ENCODE measurements around the gene SERGEF.

Gene SERGEF

GRCh38 chr11:18014876-18015275 lies 2.0 kb upstream of the SERGEF start:
- DNase-seq (ENCODE audit: extremely low read depth, insufficient read length), result no peak
- no peak for TF ChIP-seq CTCF (IDR thresholded peaks at IDR 0.05; ENCODE audit: insufficient read depth, low read length, poor library complexity, severe bottlenecking)
- H3K4me3 ChIP-seq (replicated peaks; ENCODE audit: low read depth, low read length), result no peak overlapping the region

GRCh38 chr11:18013790-18014507 lies 1.1 kb upstream of the SERGEF start:
- Histone ChIP-seq H3K4me3 (replicated peaks; ENCODE audit: low read depth, low read length) (peak overlapping the region; percentile 81), H3K27me3 (replicated peaks; ENCODE audit: control insufficient read depth, insufficient read depth, low read length) (no peaks in the 10 kb centered on the region), H3K36me3 (ENCODE audit: control insufficient read depth, insufficient read depth, low read length) (no peaks in the 10 kb centered on the region)
- no peak for DNase-seq (ENCODE audit: extremely low read depth, insufficient read length)
- no peak for TF ChIP-seq CTCF (IDR thresholded peaks at IDR 0.05; ENCODE audit: insufficient read depth, low read length, poor library complexity, severe bottlenecking)

More at GRCh38 chr11:18014876-18015275, 2.0 kb upstream of the SERGEF start:
- Histone ChIP-seq H3K36me3 (ENCODE audit: control insufficient read depth, insufficient read depth, low read length) (no peaks in the 10 kb centered on the region), H3K27me3 (replicated peaks; ENCODE audit: control insufficient read depth, insufficient read depth, low read length) (no peaks in the 10 kb centered on the region)

GRCh38 chr11:18012122-18012905 lies 533 bp downstream of the SERGEF start:
- DNase-seq (ENCODE audit: extremely low read depth, insufficient read length), result peak; percentile 56
- no peaks in the 10 kb centered on the region for H3K36me3 ChIP-seq (ENCODE audit: control insufficient read depth, insufficient read depth, low read length)
- TF ChIP-seq CTCF (IDR thresholded peaks at IDR 0.05; ENCODE audit: insufficient read depth, low read length, poor library complexity, severe bottlenecking), result no peak
- no peaks in the 10 kb centered on the region for H3K27me3 ChIP-seq (replicated peaks; ENCODE audit: control insufficient read depth, insufficient read depth, low read length)
- H3K4me3 ChIP-seq (replicated peaks; ENCODE audit: low read depth, low read length), result peak overlapping the region; percentile 81

- TF ChIP-seq CTCF (IDR thresholded peaks at IDR 0.05; ENCODE audit: insufficient read depth, low read length, poor library complexity, severe bottlenecking), result no peak
- H3K36me3 ChIP-seq (ENCODE audit: control insufficient read depth, insufficient read depth, low read length), result no peaks in the 10 kb centered on the region
- peak overlapping the region; percentile 81 for H3K4me3 ChIP-seq (replicated peaks; ENCODE audit: low read depth, low read length)
- no peak for DNase-seq (ENCODE audit: extremely low read depth, insufficient read length)
- no peaks in the 10 kb centered on the region for H3K27me3 ChIP-seq (replicated peaks; ENCODE audit: control insufficient read depth, insufficient read depth, low read length)
Observed at GRCh38 chr11:18011633-18012032, 1.2 kb downstream of the SERGEF start.

GRCh38 chr11:18010977-18011586 lies 1.8 kb downstream of the SERGEF start:
- Histone ChIP-seq H3K36me3 (ENCODE audit: control insufficient read depth, insufficient read depth, low read length) (no peaks in the 10 kb centered on the region), H3K4me3 (replicated peaks; ENCODE audit: low read depth, low read length) (no peak overlapping the region), H3K27me3 (replicated peaks; ENCODE audit: control insufficient read depth, insufficient read depth, low read length) (no peaks in the 10 kb centered on the region)
- no peak for DNase-seq (ENCODE audit: extremely low read depth, insufficient read length)
- no peak for TF ChIP-seq CTCF (IDR thresholded peaks at IDR 0.05; ENCODE audit: insufficient read depth, low read length, poor library complexity, severe bottlenecking)
